ENCODE measurements around the gene SLC4A1AP.
A peak's percentile ranks its signal among the peaks of the same experiment; 100 is the strongest.

SLC4A1AP gene

DNA sequence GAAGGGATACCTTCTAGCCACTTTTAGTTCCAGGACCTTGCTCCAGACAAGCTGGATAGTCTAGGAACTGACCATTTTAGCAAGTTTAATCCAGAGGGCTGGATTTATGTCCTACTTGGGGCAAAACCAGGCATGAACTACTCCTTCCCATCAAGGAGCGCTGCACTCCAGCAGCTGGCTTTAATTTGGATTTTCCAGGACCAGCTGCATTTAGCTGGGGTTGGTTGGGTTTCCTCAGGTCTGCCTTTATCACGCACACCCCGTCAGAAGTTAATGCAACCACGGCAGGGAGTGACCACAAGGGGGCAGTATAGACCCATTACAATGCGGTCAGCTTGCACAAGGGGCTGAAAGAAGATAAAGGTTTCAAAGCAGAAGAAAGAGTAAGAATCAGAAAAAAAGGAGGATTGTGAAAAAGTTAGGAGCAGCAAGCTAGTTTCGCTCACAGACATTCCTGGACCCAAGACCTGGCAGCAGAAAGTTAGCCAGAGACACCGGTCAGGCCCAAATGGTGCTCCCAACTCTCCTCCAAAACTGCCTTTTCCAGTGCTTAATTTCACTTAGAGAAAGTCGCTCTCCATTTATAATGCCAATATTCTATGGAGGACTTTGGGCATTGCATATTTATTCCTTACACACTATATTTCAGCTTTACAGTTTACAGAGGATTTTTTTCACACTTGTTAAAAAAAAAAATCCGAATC is 40.1 kb downstream of the SLC4A1AP start:
- DNase-seq = peak; percentile 79 to 89

DNA sequence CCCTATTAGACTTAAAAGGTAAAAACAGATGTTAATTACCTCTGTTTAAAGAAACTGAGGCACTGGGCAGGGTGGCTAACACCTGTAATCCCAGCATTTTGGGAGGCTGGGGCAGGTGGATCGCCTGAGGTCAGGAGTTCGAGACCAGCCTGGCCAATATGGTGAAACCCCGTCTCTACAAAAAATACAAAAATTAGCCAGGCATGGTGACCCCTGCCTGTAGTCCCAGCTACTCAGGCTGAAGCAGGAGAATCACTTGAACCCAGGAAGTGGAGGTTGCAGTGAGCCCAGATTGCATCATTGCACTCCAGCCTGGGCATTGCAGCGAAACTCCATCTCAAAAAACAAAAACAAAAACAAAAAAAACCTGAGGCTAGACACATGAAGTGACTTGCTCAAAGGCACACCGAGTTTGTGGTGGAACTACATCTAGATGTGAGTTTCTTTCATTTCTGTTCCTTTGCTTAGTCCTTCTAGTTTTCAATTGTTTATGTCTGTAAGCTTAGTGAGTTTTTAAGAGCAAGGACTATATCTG is 40.7 kb downstream of the SLC4A1AP start:
- DNase-seq = no peak

DNA sequence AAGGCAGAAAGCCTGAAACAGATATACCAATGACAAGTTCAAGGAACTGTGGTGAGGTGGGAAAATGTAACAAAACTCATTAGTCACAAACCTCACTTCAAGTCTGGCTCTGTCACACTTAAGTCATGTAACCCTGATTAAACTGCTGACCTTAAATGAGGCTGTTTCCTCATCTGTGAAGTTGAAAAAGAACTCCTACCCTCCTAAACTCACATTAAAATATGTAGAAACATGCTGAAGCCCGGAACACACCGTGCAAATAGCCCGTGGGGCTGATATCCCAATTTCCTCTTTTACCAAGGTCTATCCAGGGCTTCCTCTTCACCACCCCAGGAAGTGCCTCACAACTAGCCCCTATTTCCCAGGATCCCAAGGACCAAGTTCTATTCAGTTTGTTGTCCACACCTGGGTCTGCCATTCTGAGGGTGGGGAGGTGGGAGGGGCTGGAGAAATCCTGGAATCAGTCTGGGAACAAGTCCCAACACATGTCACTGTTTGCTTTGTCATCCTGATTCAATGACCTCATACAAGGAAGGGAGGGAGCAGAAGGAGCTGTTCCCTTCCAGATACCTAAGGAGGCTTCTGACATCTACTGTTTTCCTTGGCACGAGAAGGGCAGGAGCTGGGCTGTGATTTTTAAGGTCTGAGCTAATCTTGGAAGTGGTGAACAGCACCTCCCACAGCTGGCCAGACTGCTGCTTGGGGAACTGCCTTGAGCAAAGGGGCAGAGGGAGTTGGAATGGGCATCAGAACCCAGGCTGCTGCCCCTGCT is 42.3 kb downstream of the SLC4A1AP start:
- DNase-seq = no peak

DNA sequence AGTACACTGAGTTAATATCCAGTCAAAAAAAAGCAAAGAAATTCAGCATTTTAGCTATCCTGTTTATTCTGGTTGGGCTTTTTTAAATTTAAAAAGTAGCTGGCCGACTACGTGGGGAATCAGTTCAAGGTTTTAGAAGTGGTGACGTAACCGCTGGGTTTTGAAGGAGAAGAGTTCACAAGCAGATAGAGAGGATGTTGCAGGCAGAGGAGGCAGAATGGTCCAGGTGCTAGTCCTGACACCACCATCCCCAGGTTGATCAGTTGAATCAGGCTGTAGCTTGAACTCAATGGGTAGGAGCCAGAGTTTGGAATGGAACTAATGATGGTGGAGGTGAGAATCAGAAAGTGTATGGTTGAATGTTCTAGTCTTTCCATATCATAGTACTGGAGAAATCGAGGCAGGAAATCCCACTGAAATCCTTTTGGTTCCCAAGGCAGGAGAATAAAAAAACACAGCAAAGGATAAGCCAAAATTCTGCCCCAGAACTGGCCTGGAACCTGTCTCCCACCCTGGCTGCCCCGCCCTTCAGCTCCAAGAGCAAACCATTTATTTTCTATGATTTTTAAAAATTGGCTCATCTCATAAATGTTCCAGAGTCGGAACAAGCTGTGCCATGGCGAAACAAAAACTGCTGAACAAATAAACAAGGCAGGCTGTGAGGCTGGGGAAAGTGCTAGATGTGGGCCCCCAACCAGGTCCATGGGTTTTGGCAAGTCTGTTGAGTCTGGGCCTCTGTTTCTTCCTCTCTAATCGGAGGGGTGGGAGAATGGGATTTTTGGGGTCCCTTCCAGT is 44.0 kb downstream of the SLC4A1AP start:
- DNase-seq = no peak

DNA sequence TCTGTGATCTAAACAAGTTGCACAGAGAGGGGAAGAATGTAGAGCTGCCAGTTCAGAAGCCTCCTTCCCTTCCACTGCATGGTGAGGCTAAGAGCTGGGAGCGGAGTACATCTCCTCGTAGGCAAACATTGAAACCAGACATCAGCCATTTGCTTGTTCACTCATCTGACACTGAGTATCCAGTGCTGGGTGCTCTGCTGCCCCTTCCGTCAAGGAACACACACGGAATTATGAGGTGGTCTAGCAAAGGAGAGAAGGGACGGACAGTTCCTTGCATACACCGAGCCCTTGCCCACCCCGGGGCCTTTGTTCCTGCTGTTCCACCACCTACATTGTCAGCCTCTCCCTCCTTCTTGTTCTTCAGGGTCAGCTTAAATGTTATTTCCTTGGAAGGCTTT is 44.6 kb downstream of the SLC4A1AP start:
- no peak for DNase-seq

DNA sequence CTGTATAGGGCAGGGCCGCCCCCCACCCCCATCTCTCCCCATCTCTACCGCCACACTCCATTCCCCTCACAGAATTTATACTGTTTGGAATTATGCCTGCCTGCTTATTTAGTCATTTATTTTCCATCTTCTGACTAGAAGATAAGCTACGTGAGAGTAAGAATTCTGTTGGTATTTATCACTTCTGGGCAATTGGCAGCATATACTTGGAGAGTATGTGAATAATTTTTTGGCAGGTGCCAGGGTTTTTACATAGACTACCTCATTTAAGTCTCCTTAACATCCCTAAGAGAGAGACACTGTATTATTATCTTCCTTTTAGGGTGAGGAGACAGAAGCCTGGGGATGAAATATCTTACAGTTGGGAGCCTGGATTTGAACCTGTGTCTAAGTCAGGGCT is 45.0 kb downstream of the SLC4A1AP start:
- DNase-seq = no peak

DNA sequence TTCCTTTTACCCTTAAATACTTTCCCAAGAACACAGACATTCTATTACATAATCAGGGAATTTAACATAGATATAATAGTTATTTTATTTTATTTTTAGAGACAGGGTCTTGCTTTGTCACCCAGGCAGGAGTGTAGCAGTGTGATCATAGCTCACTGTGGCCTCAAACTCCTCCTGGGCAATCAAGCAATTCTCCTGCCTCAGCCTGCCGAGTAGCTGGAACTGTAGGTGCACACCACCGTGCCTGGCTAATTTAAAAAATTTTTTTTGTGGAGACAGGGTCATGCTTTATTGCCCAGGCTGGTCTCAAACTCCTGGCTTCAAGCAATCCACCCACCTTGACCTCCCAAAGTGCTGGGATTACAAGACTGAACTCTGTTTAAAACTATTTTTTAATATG is 45.6 kb downstream of the SLC4A1AP start:
- DNase-seq = no peak

DNA sequence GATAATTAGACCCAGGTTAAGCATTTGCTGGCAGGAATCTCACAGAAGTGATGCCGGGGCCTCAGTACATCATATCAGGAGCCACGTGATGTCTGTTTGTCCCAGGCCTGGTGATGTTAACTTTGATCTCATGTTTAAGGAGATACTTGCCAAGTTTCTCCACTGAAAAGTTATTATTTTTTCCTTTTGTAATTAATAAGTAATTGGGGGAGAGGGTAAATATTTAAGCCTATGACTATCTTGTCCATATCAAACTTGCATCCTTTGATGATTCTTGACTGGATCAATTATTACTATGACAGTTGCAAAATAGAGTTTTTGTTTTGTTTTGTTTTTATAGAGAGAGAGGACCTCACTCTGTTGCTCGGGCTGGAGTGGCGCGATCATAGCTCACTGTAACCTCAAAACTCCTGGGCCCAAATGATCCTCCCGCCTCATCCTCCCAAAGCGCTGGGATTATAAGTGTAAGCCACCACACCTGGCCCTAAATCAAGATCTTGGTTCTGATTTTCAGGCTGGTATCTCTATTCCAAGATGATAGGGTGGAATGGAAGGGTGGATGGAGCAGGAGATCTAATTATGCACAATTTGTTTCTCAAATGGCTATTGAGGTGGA is 46.4 kb downstream of the SLC4A1AP start:
- no peak for DNase-seq

DNA sequence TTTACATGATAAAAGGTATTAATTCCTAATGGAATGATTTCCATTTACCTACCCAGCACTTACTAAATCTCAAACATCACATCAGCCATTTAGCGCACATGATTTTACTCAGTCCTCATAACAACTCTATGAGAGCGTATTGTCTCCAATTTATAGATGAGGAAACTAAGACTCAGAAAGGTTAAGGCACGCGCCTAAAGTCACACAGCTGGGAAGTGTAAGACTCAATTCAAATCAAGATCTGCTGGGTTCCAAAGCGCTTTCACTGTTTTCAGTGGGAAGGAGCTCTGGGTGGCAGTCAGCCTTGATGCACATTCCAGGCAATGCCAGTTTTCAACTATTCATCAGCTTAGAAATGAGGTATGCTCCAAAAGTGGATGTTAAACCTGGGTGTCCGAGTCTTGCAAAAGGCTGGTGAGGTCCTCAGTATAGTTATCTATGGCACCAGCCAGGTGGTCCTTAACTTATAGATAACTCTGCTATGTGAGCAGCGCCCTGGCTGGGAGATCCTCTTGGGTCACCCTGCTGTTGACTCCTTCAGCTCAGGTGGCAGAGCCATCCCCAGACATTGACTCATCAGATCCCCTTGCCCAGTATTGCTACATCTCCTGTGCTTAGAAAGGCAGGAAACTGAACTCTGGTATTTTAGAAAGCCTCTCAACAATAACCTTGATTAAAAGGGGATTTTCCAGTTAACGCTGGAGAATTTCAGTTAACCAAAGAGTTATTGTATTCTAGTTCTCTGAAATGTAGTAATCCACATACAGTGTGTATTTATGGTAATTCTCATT is 47.1 kb downstream of the SLC4A1AP start:
- DNase-seq = no peak

DNA sequence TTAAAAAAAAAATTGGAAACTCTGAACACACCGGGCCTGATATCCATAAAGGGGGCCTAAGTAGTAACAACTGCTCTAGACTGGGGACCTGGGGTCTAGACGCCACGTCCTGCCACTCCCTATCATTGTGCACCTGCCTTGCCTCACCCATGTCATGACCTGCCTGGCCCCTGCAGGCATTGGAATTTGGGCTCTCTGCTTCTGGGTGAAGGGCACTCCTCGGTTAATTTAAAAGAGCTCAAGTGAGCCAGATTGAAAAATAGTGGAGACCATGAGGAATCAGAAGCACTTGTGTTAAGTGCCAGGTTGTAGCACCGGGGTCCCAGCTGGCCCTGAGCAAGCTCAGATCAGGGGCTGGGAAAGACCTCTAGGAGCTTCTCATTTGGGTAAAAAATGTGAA is 48.1 kb downstream of the SLC4A1AP start:
- no peak for DNase-seq

DNA sequence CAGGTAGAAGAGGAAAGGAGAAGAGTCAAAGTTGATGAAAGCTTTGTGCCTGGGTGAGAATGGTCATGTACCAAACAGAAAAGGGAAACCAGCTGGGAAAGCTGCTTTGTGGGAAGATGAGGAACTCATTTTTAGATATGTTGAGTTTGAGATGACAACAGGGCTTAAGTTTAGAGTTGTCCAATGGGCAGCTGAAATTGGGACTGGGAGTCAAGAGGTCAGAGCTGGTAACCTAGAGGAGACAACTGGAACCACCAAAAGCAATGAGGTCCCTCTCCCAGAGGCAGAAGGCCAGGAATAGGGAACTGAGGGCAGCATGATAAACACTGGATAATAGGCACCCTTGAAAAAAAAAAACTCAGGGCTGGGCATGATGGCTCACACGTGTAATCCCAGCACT is 48.8 kb downstream of the SLC4A1AP start:
- no peak for DNase-seq

DNA sequence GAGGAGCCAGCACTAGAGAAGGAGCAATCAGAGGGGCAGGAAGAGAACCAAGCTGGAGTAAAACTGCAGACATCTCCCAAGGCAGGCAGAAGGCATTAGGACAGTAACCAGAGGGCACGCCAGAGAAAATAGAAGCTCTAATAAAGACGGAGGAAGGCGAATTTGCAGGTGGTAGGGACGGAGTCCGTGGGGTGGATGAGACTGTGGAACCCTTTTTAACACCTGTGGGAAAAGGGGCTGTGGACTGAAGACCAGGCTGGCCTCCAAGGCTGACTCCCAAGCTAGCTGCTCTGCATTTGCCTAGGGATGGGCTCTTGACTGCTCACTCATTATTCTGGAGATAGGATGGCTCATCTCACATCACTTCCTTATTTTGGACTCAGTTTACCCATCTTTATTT is 49.5 kb downstream of the SLC4A1AP start:
- no peak for DNase-seq

DNA sequence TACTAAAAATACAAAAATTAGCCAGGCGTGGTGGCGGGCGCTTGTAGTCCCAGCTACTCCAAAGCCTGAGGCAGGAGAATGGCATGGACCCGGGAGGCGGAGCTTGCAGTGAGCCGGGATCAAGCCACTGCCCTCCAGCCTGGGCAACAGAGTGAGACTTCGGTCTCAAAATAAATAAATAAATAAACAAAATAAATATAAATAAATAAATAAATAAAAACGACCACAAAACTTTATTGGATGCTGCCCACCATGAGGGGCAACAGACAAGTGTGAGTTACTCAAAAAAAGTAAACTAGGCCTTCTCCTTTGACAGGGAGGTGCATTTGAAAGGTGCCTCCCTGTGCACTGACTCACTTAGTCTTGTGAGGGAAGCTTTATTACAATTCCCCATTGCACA is 50.4 kb downstream of the SLC4A1AP start:
- DNase-seq = no peak

DNA sequence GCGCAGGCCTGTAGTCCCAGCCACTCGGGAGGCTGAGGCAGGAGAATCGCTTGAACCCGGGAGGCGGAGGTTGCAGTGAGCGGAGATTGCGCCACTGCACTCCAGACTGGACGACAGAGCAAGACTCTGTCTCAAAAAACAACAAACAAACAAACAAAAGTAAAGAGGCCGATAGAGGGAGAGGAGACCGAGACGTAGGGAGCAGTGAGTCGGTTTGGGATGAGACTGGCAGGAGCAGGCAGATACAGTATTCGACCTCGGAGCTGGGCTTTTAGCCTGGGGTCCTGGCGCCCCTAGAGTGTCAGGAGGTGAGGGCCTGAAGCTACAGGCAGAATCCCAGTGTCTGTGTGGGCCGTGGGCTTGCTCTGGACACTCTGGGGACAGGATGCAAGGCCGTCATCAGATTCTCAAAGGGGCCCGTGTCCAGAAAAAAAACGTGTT is 51.2 kb downstream of the SLC4A1AP start:
- DNase-seq = no peak

DNA sequence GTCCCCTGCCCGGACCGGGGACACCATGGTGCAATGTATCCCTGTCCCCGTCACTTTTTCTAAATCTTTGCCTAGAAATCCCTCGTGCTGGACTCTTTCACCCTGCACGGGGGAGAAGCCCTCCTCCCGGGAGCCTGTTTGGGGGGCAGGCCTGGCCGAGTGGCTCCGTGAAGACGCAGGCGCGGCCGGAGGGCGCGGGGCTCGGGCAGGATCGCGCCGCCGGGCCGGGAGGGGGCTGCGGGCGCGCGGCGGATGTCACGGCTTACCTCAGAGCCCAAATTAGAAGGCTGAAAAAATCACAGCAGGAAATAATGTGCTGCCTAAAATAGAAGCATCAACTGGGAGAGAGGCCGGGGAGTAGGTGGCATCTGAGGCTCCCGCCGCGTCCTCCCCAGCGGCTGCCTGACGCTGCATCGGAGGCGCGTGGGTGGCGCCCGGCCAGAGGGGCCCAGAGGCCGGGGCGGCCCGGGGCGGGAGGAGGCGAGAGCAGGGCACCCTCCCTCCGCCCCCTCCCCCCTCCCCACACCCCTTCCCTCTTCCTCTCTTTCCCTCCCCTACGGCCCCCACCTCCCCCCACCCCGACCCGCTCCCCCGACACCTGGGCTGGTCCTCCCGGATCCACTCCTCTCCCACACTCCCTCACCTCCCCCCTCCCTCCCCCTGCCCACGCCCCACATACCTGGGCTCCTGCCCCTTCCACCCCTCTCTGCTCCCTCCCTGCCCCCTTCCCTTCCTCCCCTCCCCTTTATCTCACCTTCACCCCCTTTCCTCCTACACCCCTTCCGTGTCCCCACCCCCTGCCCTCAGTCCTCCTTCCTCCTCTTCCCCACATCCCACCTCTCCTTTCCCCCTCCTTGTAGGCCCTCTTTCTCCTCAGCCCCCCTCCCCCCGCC is 51.9 kb downstream of the SLC4A1AP start:
- peak; percentile 32 to 42 for DNase-seq

DNA sequence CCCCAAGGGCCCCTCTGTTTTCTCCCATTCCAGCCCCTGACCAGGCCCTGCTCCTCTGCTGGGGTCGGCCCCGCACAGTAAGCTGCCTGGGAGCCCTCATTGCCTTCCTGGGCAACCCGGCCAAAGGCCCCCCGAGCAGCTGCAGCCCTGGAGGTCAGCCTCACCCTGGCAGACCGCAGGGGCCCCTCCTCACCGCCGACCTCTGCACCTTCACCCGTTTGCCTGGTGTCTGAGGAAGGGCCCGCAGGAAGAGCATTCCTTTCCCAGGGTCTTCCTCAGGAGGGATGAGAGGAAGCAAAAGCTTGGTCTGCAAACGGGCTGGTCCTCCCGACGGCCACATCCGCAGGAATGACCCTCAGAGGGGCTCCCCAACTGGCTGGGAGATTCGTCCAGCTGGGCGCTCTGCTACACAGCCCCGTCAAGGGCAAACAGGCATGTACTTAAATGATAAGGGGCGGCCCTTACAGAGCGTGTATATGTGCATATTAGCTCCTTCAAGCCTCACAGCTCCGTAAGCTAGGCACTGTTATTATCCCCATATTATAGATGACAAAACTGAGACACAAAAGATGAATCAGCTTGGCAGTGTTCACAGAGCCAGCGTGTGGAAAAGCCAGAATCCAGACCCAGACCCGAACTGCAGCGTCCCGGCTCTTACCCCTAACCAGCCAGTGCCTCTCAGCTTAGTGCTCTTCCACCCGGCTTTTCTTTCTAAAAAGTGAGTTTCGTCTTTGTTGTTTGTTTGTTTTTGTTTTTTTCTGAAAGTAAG is 52.8 kb downstream of the SLC4A1AP start:
- DNase-seq = no peak

DNA sequence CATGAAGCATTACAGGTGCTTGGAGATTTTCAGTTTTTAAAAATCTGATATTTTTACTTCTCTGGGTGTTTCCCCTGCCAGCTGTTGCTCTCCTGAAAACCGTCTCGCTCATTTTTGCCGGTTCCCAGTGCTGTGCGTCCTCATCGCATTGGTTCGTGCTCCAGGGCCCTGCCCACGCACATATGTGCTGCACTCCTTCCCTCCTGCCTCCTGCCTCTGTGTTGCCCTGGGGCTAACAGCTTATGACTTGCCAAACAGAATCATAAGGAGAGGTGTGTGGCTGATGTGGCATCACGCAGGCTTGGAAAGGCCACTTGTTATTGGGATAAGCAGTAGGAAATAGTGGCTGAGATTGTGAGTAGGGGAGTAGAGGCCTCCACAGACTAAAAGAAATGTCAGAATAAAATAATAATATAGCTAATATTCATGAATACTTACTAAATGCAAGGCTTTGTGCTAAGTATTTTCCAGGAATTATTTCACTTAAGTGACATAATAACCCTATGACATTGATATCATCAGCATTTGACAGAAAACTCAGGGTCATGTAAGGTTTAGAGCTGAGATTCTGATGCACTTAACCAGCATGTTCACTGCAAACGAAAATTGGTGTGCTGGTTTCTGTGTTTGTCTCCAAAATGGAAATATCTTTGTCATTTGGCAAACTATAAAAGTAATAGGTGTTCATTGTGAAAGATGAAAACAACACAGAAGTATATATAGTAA is 53.5 kb downstream of the SLC4A1AP start:
- no peak for DNase-seq

DNA sequence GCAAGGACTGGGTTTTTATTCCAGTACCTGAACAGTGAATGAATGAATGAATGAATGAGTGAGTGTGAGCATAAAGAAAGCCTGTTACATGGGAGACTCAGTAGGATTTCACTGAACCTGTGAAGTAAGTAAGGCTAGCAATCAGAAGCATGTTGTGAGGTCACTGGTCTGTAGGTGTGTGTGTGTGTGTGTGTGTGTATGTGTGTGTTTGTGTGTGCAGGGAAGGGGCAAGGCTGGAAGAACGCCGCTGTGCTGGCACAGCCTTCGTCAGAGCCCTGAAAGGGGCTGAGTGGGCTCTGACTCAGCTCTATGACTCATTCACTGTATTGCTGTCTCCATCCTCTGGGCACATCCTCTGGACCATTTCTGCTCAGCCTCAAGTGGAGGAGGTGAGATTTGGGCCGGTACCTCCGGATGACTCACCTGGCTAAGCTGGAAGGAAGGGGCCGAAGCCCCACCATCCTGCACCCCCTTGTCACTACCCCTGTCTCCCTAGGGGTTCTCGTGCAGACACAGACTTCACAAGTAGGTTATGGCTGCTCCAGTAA is 56.4 kb downstream of the SLC4A1AP start:
- peak; percentile 61 to 64 for DNase-seq

DNA sequence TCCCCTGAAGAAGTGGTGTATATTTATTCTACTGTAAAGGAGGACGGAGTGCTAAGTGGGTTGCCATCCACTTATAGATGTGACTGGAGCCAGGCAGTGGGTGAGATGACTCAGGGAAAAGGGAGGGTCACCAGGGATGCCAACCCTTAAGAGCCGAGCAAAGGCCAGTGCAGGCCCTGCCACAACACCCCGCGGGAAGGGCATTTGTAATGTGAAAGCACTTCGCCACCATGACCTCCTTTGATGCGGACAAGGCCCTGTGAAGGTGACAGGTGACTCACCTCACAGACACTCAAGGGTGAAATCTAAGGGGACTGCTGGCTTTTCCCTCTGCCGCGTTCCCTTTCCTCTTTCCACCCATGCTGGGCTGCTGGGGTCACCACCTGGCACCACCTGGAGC is 57.6 kb downstream of the SLC4A1AP start:
- DNase-seq = no peak

Measured in activated CD4-positive, alpha-beta T cell treated with anti-CD3 and anti-CD28 coated beads for 4 hours (primary cell).